ENCODE measurements around the gene WDR7.

Gene WDR7

GRCh38 chr18:56897122-56897521 is 246.0 kb downstream of the WDR7 start:
- DNase-seq = no peak

- no peak for DNase-seq
Measured at GRCh38 chr18:56899660-56900059, 248.5 kb downstream of the WDR7 start.

- DNase-seq = no peak
Measured at GRCh38 chr18:56900195-56901094, 249.3 kb downstream of the WDR7 start.

GRCh38 chr18:56901919-56902318 is 250.8 kb downstream of the WDR7 start:
- no peak for DNase-seq

- no peak for DNase-seq
Measured at GRCh38 chr18:56902653-56903052, 251.5 kb downstream of the WDR7 start.

GRCh38 chr18:56903686-56904085 is 252.5 kb downstream of the WDR7 start:
- no peak for DNase-seq

- DNase-seq = no peak
Measured at GRCh38 chr18:56907771-56908170, 256.6 kb downstream of the WDR7 start.

- no peak for DNase-seq
Measured at GRCh38 chr18:56910237-56910636, 259.1 kb downstream of the WDR7 start.

- no peak for DNase-seq
Measured at GRCh38 chr18:56910967-56911366, 259.8 kb downstream of the WDR7 start.

GRCh38 chr18:56913941-56914340 is 262.8 kb downstream of the WDR7 start:
- DNase-seq = no peak

GRCh38 chr18:56919190-56919589 is 268.0 kb downstream of the WDR7 start:
- DNase-seq = no peak

GRCh38 chr18:56921896-56922480 is 270.8 kb downstream of the WDR7 start:
- no peak for DNase-seq

GRCh38 chr18:56926734-56927133 is 275.6 kb downstream of the WDR7 start:
- no peak for DNase-seq

- DNase-seq = no peak
Measured at GRCh38 chr18:56927786-56928185, 276.6 kb downstream of the WDR7 start.

- no peak for DNase-seq
Measured at GRCh38 chr18:56929886-56930285, 278.7 kb downstream of the WDR7 start.

GRCh38 chr18:56933472-56933871 is 282.3 kb downstream of the WDR7 start:
- no peak for DNase-seq

GRCh38 chr18:56934131-56934530 is 283.0 kb downstream of the WDR7 start:
- DNase-seq = no peak

GRCh38 chr18:56934906-56935305 is 283.7 kb downstream of the WDR7 start:
- DNase-seq = no peak

- no peak for DNase-seq
Measured at GRCh38 chr18:56935434-56936040, 284.4 kb downstream of the WDR7 start.

GRCh38 chr18:56936457-56936856 is 285.3 kb downstream of the WDR7 start:
- no peak for DNase-seq

- DNase-seq = no peak
Measured at GRCh38 chr18:56937874-56938430, 286.8 kb downstream of the WDR7 start.

- no peak for DNase-seq
Measured at GRCh38 chr18:56945171-56946083, 294.3 kb downstream of the WDR7 start.

GRCh38 chr18:56947236-56947635 is 296.1 kb downstream of the WDR7 start:
- no peak for DNase-seq
